ENCODE results near the gene ZBTB7C.

The ZBTB7C gene

DNA sequence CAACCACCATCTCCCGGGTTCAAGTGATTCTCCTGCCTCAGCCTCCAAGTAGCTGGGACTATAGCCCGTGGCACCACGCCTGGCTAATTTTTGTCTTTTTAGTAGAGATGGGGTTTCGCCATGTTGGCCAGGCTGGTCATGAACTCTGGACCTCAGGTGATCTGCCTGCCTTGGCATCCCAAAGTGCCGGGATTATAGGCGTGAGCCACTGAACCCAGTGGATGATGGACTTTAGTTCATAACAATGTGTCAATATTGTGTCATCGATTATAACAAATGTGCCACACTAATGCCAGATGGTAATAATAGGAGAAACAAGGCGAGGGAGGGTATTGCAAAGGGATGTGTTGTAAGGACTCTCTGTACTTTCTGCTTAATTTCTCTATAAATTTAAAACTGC, 216.6 kb downstream of the ZBTB7C start:
- DNase-seq (ENCODE audit: low read depth) = no peak
- TF ChIP-seq, protein P1, sequence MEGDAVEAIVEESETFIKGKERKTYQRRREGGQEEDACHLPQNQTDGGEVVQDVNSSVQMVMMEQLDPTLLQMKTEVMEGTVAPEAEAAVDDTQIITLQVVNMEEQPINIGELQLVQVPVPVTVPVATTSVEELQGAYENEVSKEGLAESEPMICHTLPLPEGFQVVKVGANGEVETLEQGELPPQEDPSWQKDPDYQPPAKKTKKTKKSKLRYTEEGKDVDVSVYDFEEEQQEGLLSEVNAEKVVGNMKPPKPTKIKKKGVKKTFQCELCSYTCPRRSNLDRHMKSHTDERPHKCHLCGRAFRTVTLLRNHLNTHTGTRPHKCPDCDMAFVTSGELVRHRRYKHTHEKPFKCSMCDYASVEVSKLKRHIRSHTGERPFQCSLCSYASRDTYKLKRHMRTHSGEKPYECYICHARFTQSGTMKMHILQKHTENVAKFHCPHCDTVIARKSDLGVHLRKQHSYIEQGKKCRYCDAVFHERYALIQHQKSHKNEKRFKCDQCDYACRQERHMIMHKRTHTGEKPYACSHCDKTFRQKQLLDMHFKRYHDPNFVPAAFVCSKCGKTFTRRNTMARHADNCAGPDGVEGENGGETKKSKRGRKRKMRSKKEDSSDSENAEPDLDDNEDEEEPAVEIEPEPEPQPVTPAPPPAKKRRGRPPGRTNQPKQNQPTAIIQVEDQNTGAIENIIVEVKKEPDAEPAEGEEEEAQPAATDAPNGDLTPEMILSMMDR (IDR thresholded peaks at IDR 0.05; ENCODE audit: low read length, missing control alignments) = no peak
- H3K4me3 ChIP-seq (replicated peaks; ENCODE audit: low read depth, low read length) = no peak overlapping the region

DNA sequence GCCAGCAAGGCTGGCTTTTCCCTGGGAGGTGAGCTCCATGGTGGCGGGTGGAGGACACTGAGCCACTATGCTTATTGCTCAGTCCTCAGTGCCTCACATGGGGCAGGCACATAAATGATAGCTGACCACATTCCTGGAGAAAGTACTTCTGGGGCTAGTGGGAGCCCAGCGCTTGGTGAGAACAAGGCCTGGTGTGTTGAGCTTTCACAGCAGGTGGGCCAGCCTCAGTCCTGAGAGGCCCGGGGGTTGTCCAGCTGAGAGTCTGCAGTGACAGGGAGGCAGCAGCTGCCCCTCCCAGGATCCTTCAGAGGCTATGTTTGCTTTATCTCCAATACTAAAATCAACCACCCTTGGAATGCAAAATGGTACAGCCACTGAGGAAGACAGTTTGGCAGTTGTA, 217.7 kb downstream of the ZBTB7C start:
- TF ChIP-seq, protein P1 (IDR thresholded peaks at IDR 0.05; ENCODE audit: low read length, missing control alignments) = no peak
- H3K4me3 ChIP-seq (replicated peaks; ENCODE audit: low read depth, low read length) = no peak overlapping the region
- no peak for DNase-seq (ENCODE audit: low read depth)

DNA sequence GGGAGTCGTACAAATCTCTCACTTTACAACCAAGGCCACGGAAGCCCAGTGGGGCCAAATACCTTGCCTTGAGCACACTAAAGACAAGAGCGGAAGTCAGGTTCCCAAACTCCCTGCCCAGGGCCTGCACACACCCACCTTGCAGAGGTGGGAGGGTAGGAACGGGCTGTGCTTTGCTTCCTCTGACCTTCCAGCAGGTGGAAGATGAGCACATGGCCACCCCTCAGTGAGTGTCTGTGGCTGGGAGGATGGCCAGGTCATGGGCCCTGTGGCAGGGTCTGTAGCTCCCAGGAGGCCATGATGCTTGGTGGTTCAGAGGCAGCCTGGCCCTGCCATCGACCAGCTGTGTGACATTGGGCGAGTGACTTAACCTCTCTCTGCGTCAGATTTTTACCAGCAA, 218.2 kb downstream of the ZBTB7C start:
- TF ChIP-seq, protein P1 (IDR thresholded peaks at IDR 0.05; ENCODE audit: low read length, missing control alignments) = no peak
- no peak for DNase-seq (ENCODE audit: low read depth)
- H3K4me3 ChIP-seq (replicated peaks; ENCODE audit: low read depth, low read length) = no peak overlapping the region

DNA sequence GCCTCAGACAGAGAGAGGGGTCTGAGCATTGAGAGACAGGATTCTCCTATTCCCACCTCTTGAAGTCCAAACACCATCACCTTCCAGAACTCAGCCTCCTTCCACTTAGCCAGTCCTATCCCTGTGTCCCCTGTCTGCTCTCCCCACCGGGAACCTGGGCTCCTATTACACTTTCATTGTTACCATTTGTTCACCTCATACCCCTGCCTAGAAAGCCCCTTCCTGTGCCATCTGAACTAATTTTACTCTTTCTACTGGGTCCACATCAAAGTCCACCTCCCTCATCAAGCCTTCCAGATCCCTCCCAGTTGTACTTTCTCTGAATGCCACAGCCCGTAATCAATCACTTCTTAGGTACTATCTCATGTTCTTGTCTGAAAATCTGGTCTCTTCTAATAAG, 220.6 kb downstream of the ZBTB7C start:
- no peak overlapping the region for H3K4me3 ChIP-seq (replicated peaks; ENCODE audit: low read depth, low read length)
- TF ChIP-seq, protein P1 (IDR thresholded peaks at IDR 0.05; ENCODE audit: low read length, missing control alignments) = no peak
- DNase-seq (ENCODE audit: low read depth) = no peak

DNA sequence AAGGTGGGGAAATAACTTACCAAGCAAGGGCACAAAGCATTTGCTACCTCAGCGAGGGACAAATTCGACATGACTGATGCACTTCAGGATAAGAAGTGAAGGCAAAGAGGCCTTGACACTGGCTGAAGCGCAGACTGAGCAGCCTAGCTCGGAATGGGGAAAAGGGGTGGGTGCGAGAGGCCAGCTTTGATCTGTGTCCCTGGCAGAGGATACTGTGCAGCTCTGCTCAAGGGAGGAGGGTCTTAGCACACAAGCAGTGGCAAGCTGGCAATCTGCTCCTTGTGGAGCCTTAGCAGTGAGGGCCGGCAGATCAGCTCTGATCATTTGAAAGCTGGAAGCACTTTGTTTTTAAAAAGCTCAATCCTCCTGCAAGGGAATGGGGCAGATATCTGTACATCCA, 222.3 kb downstream of the ZBTB7C start:
- no peak overlapping the region for H3K4me3 ChIP-seq (replicated peaks; ENCODE audit: low read depth, low read length)
- DNase-seq (ENCODE audit: low read depth) = no peak
- TF ChIP-seq, protein P1 (IDR thresholded peaks at IDR 0.05; ENCODE audit: low read length, missing control alignments) = no peak

DNA sequence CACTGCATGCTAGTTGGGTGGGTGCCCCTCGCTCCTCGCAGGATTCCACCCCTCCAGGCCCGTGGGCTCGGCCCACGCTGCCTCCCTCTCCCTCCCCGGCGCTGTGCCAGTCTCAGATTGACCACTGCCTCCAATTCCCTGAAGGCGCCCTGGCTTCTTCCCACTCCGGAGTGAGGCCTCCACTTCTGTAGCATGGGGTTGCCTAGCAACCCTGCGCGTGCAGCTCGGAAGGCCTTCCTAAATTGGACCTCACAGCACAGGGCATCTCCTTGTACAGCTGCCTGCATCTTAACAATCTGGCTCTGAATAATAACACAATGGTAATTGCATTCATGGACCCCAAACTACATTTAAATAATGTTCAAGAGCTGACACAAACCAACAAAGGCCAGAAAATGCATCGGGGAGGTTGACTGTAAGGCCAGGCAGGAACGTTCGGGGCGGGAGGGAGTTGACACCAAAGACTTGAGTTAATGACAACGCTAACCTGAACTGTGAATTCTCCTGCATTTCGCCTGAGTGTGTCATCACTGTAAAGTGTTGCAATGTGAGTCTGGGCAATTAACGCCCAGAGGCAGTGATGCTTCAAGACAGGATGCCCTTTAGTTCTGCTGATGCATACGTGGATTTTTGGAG, 222.9 kb downstream of the ZBTB7C start:
- no peak overlapping the region for H3K4me3 ChIP-seq (replicated peaks; ENCODE audit: low read depth, low read length)
- no peak for DNase-seq (ENCODE audit: low read depth)
- TF ChIP-seq, protein P1 (IDR thresholded peaks at IDR 0.05; ENCODE audit: low read length, missing control alignments) = no peak

DNA sequence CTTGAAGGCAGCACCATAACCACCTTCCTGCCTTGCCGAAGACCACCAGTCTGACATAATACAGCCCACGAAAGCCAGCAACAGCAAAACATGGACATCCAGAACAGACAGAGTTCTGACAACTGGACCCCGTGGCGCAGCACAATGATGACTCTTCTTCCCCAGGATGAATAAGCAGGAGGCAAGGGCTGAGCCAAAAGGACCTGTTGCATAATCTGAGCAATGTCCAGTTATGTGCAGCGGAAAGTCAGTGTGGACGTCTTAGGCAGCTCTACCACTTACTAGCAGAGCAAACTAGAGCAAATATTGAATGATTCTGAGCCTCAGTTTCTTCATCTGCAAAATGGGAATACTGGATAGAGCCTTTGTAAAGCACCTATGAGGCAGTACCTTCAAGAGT, 225.1 kb downstream of the ZBTB7C start:
- TF ChIP-seq, protein P1 (IDR thresholded peaks at IDR 0.05; ENCODE audit: low read length, missing control alignments) = no peak
- DNase-seq (ENCODE audit: low read depth) = no peak
- no peak overlapping the region for H3K4me3 ChIP-seq (replicated peaks; ENCODE audit: low read depth, low read length)

All from fibroblast of pulmonary artery (primary cell).